ENCODE data around the gene LCE3D.

Gene LCE3D

GRCh38 chr1:152623203-152623844 lies 43.0 kb upstream of the LCE3D start (continued):
- no peak for TF ChIP-seq ZNF513 (tag by site-specific recombination; IDR thresholded peaks at IDR 0.05)
- no peak for TF ChIP-seq ZNF785 (tag by site-specific recombination; IDR thresholded peaks at IDR 0.05)
- no peak for TF ChIP-seq CTCF (tag by site-specific recombination; IDR thresholded peaks at IDR 0.05)
- no peak for TF ChIP-seq ZNF37A (tag by site-specific recombination; IDR thresholded peaks at IDR 0.05)

- H3K4me3 ChIP-seq (ENCODE audit: low read depth, low read length), result no peak within 1 kb of the TSS
- no peaks in the 10 kb centered on the region for H3K9me3 ChIP-seq (ENCODE audit: control insufficient read depth, insufficient read depth, low read depth, low read length)
- no peaks in the 10 kb centered on the region for H3K4me1 ChIP-seq (ENCODE audit: control insufficient read depth, insufficient read depth, low read length)
- CTCF ChIA-PET, result interaction anchor here (0.7 to 1.2 kb wide), 4 partner anchors 13 to 356 kb away, joined by 3 to 4 read pairs (median 4); no protein-coding TSS in a partner anchor
- H3K36me3 ChIP-seq (ENCODE audit: control insufficient read depth in 2 of 2, insufficient read depth in 1 of 2, low read length in 2 of 2), result no peaks in the 10 kb centered on the region
- TF ChIP-seq ZNF660 (tag by site-specific recombination; IDR thresholded peaks at IDR 0.05) (no peak), ZNF707 (tag by site-specific recombination; IDR thresholded peaks at IDR 0.05) (no peak), ZNF138 (tag by site-specific recombination; IDR thresholded peaks at IDR 0.05; ENCODE audit: borderline replicate concordance) (no peak), ZNF23 (tag by site-specific recombination; IDR thresholded peaks at IDR 0.05; ENCODE audit: borderline replicate concordance) (no peak), ZIC2 (tag by site-specific recombination; IDR thresholded peaks at IDR 0.05) (no peak), KLF10 (tag by site-specific recombination; IDR thresholded peaks at IDR 0.05) (no peak), ZNF843 (tag by site-specific recombination; IDR thresholded peaks at IDR 0.05) (no peak)
- TF ChIP-seq, protein P1, sequence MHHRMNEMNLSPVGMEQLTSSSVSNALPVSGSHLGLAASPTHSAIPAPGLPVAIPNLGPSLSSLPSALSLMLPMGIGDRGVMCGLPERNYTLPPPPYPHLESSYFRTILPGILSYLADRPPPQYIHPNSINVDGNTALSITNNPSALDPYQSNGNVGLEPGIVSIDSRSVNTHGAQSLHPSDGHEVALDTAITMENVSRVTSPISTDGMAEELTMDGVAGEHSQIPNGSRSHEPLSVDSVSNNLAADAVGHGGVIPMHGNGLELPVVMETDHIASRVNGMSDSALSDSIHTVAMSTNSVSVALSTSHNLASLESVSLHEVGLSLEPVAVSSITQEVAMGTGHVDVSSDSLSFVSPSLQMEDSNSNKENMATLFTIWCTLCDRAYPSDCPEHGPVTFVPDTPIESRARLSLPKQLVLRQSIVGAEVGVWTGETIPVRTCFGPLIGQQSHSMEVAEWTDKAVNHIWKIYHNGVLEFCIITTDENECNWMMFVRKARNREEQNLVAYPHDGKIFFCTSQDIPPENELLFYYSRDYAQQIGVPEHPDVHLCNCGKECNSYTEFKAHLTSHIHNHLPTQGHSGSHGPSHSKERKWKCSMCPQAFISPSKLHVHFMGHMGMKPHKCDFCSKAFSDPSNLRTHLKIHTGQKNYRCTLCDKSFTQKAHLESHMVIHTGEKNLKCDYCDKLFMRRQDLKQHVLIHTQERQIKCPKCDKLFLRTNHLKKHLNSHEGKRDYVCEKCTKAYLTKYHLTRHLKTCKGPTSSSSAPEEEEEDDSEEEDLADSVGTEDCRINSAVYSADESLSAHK (tag by site-specific recombination; IDR thresholded peaks at IDR 0.05), result no peak
- POLR2A ChIA-PET, result no interaction called here
- no peak within 1 kb of the TSS for H3K27ac ChIP-seq (ENCODE audit: extremely low read depth, low read depth, low read length)
Observed at GRCh38 chr1:152622803-152623202, 42.5 kb upstream of the LCE3D start, which contains the start of gene LCE3A. TSS of gene LCE3A (minus strand) at chr1:152623103. CDS start at chr1:152623103, 0 bp downstream.

DNA sequence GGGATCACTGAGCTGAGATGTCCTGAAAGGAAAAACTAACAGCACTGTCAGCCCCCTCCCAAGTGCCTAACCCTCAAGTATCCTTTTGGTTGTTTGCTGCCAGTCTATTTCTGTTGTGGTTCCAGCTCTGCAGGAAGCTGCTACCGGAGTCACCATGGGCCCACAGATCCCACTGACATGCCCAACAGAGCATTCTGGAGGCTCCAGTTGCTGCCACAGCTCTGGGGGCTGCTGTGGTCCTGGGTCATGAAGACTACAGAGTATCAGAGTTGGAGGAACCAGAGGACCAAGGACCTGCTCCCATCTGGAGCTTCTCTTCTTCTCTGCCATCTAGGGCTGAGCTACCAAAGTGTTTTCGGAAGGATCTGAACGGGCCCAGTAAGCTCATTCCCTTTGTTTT lies 41.7 kb upstream of the LCE3D start:
- ChIA-PET CTCF (interaction anchor here (0.6 to 1.3 kb wide), 4 partner anchors 19 to 88 kb away, joined by 3 to 8 read pairs (median 4); no protein-coding TSS in a partner anchor), POLR2A (no interaction called here)
- Histone ChIP-seq H3K36me3 (ENCODE audit: control insufficient read depth in 2 of 2, insufficient read depth in 1 of 2, low read length in 2 of 2) (no peaks in the 10 kb centered on the region), H3K27ac (ENCODE audit: extremely low read depth, low read depth, low read length) (no peak overlapping the region), H3K9me3 (ENCODE audit: control insufficient read depth, insufficient read depth, low read depth, low read length) (no peaks in the 10 kb centered on the region), H3K4me1 (ENCODE audit: control insufficient read depth, insufficient read depth, low read length) (no peaks in the 10 kb centered on the region), H3K4me3 (ENCODE audit: low read depth, low read length) (no peak overlapping the region)
- TF ChIP-seq, protein P2, sequence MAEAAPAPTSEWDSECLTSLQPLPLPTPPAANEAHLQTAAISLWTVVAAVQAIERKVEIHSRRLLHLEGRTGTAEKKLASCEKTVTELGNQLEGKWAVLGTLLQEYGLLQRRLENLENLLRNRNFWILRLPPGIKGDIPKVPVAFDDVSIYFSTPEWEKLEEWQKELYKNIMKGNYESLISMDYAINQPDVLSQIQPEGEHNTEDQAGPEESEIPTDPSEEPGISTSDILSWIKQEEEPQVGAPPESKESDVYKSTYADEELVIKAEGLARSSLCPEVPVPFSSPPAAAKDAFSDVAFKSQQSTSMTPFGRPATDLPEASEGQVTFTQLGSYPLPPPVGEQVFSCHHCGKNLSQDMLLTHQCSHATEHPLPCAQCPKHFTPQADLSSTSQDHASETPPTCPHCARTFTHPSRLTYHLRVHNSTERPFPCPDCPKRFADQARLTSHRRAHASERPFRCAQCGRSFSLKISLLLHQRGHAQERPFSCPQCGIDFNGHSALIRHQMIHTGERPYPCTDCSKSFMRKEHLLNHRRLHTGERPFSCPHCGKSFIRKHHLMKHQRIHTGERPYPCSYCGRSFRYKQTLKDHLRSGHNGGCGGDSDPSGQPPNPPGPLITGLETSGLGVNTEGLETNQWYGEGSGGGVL (tag by site-specific recombination; IDR thresholded peaks at IDR 0.05), result no peak
- TF ChIP-seq, protein P3, sequence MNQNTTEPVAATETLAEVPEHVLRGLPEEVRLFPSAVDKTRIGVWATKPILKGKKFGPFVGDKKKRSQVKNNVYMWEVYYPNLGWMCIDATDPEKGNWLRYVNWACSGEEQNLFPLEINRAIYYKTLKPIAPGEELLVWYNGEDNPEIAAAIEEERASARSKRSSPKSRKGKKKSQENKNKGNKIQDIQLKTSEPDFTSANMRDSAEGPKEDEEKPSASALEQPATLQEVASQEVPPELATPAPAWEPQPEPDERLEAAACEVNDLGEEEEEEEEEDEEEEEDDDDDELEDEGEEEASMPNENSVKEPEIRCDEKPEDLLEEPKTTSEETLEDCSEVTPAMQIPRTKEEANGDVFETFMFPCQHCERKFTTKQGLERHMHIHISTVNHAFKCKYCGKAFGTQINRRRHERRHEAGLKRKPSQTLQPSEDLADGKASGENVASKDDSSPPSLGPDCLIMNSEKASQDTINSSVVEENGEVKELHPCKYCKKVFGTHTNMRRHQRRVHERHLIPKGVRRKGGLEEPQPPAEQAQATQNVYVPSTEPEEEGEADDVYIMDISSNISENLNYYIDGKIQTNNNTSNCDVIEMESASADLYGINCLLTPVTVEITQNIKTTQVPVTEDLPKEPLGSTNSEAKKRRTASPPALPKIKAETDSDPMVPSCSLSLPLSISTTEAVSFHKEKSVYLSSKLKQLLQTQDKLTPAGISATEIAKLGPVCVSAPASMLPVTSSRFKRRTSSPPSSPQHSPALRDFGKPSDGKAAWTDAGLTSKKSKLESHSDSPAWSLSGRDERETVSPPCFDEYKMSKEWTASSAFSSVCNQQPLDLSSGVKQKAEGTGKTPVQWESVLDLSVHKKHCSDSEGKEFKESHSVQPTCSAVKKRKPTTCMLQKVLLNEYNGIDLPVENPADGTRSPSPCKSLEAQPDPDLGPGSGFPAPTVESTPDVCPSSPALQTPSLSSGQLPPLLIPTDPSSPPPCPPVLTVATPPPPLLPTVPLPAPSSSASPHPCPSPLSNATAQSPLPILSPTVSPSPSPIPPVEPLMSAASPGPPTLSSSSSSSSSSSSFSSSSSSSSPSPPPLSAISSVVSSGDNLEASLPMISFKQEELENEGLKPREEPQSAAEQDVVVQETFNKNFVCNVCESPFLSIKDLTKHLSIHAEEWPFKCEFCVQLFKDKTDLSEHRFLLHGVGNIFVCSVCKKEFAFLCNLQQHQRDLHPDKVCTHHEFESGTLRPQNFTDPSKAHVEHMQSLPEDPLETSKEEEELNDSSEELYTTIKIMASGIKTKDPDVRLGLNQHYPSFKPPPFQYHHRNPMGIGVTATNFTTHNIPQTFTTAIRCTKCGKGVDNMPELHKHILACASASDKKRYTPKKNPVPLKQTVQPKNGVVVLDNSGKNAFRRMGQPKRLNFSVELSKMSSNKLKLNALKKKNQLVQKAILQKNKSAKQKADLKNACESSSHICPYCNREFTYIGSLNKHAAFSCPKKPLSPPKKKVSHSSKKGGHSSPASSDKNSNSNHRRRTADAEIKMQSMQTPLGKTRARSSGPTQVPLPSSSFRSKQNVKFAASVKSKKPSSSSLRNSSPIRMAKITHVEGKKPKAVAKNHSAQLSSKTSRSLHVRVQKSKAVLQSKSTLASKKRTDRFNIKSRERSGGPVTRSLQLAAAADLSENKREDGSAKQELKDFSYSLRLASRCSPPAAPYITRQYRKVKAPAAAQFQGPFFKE (tag by site-specific recombination; IDR thresholded peaks at IDR 0.05; ENCODE audit: borderline replicate concordance), result no peak
- TF ChIP-seq GLI2 (tag by site-specific recombination; IDR thresholded peaks at IDR 0.05; ENCODE audit: borderline replicate concordance, low read depth) (no peak), ZNF560 (tag by site-specific recombination; IDR thresholded peaks at IDR 0.05; ENCODE audit: borderline replicate concordance) (no peak), HOXD13 (CRISPR knock-in tag; IDR thresholded peaks at IDR 0.05; ENCODE audit: borderline replicate concordance) (no peak)

Measured in HEK293 (cell line).